ENCODE results near the gene PTBP1. TPM values are rescaled to one million over a fixed set of nuclear protein-coding genes. Genes with fewer than 3 reads are reported as not detected.

The PTBP1 gene
- total RNA-seq, 3 donors from 2014 or later (not counting 1 experiment from before 2014, with no cell fraction given) = 302 to 350 (median 345) TPM

- Histone ChIP-seq H3K4me1 (ENCODE audit: control insufficient read depth, insufficient read depth, low read length) (no peaks in the 10 kb centered on the region), H3K36me3 (ENCODE audit: control insufficient read depth, insufficient read depth, low read length) (no peaks in the 10 kb centered on the region), H3K4me3 (ENCODE audit: low read length) (no peak overlapping the region), H3K9me3 (ENCODE audit: control insufficient read depth, insufficient read depth, low read length) (no peaks in the 10 kb centered on the region), H3K27ac (ENCODE audit: low read length) (no peak overlapping the region), H3K27me3 (ENCODE audit: control insufficient read depth, insufficient read depth, low read length) (no peaks in the 10 kb centered on the region)
- Mint-ChIP-seq H3K4me1 (no peaks in the 10 kb centered on the region), H3K4me3 (no peak overlapping the region), H3K27ac (no peak overlapping the region), H3K27me3 (ENCODE audit: low read depth in 2 of 2) (no peaks in the 10 kb centered on the region), H3K9me3 (no peaks in the 10 kb centered on the region), H3K36me3 (no peaks in the 10 kb centered on the region)
- TF ChIP-seq CTCF (IDR thresholded peaks at IDR 0.05) = no peak
- DNase-seq (no peak), ATAC-seq (no peak)
- 92% methylated on average over 15 of the region's 15 CpGs for WGBS (ENCODE audit: insufficient coverage)
- intact Hi-C loops (cut with micrococcal nuclease) = no loop called here
These were observed 16.3 kb upstream of the PTBP1 start for GRCh38 chr19:780935-781334.

GRCh38 chr19:781800-782184 is 15.5 kb upstream of the PTBP1 start:
- TF ChIP-seq CTCF (IDR thresholded peaks at IDR 0.05) = no peak
- H3K27me3 ChIP-seq (ENCODE audit: control insufficient read depth, insufficient read depth, low read length) = no peaks in the 10 kb centered on the region

GRCh38 chr19:782185-782877 is 14.9 kb upstream of the PTBP1 start:
- intact Hi-C loops (cut with micrococcal nuclease) = no loop called here
- DNase-seq (no peak), ATAC-seq (no peak)
- Histone ChIP-seq H3K36me3 (ENCODE audit: control insufficient read depth, insufficient read depth, low read length) (no peaks in the 10 kb centered on the region), H3K4me3 (ENCODE audit: low read length) (no peak overlapping the region), H3K27me3 (ENCODE audit: control insufficient read depth, insufficient read depth, low read length) (no peaks in the 10 kb centered on the region), H3K4me1 (ENCODE audit: control insufficient read depth, insufficient read depth, low read length) (no peaks in the 10 kb centered on the region), H3K9me3 (ENCODE audit: control insufficient read depth, insufficient read depth, low read length) (no peaks in the 10 kb centered on the region), H3K27ac (ENCODE audit: low read length) (no peak overlapping the region)
- TF ChIP-seq CTCF (IDR thresholded peaks at IDR 0.05) = no peak
- H3K4me3 Mint-ChIP-seq = no peak overlapping the region
- no peak overlapping the region for H3K27ac Mint-ChIP-seq
- no peaks in the 10 kb centered on the region for H3K27me3 Mint-ChIP-seq (ENCODE audit: low read depth in 2 of 2)
- no peaks in the 10 kb centered on the region for H3K4me1 Mint-ChIP-seq
- WGBS (ENCODE audit: insufficient coverage) = 78% methylated on average over 28 of the region's 29 CpGs
- no peaks in the 10 kb centered on the region for H3K9me3 Mint-ChIP-seq
- H3K36me3 Mint-ChIP-seq = no peaks in the 10 kb centered on the region

More at GRCh38 chr19:781800-782184, 15.5 kb upstream of the PTBP1 start:
- no peaks in the 10 kb centered on the region for H3K9me3 Mint-ChIP-seq
- Histone ChIP-seq H3K4me1 (ENCODE audit: control insufficient read depth, insufficient read depth, low read length) (no peaks in the 10 kb centered on the region), H3K9me3 (ENCODE audit: control insufficient read depth, insufficient read depth, low read length) (no peaks in the 10 kb centered on the region), H3K27ac (ENCODE audit: low read length) (no peak overlapping the region), H3K4me3 (ENCODE audit: low read length) (no peak overlapping the region), H3K36me3 (ENCODE audit: control insufficient read depth, insufficient read depth, low read length) (no peaks in the 10 kb centered on the region)
- H3K36me3 Mint-ChIP-seq = no peaks in the 10 kb centered on the region
- 93% methylated on average over 19 of the region's 19 CpGs for WGBS (ENCODE audit: insufficient coverage)
- H3K27me3 Mint-ChIP-seq (ENCODE audit: low read depth in 2 of 2) = no peaks in the 10 kb centered on the region
- DNase-seq = no peak
- intact Hi-C loops (cut with micrococcal nuclease) = no loop called here
- H3K4me1 Mint-ChIP-seq = no peaks in the 10 kb centered on the region
- no peak overlapping the region for H3K27ac Mint-ChIP-seq
- no peak overlapping the region for H3K4me3 Mint-ChIP-seq
- ATAC-seq = no peak
